ENCODE results near the gene JAZF1.

The JAZF1 gene

DNA sequence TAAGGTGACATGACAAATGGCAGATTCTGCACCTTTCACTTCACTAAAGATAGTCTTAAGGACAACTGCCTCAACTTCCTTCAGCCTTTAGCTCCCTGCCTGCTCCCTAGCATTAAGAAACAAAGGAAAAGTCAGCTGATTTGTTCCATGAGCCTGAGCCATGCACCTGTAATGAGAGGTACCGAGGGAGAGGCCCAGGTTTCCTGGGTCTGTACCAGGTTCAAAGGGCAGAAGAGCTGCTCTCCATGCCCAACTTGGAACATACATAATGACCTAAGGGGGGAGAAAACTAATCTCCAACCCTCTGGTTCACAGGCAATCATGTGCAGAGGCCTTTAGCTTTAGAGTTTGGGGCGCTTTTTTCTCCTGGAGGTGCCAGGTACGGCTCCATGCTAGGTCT is 111.2 kb downstream of the JAZF1 start:
- no peak for DNase-seq

DNA sequence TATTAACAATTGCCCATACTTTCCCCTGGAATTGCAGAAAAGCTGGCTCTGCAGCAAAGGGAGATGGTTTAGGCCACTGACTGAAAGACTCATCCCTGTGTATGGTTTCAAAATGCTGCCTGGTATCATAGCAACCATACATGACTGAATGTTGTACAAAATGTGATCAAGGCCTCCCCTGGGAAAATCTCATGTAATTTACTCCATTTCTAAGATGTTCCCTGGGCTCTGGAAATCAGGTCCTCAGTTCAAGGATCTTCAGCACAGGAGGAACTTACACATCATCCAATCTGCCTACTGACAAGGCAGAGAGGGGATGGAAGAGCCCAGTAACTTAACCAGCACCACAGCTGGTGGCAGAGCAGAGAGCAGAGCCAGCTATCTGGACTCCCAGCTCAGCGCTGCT is 111.8 kb downstream of the JAZF1 start:
- peak; percentile 28 for DNase-seq

DNA sequence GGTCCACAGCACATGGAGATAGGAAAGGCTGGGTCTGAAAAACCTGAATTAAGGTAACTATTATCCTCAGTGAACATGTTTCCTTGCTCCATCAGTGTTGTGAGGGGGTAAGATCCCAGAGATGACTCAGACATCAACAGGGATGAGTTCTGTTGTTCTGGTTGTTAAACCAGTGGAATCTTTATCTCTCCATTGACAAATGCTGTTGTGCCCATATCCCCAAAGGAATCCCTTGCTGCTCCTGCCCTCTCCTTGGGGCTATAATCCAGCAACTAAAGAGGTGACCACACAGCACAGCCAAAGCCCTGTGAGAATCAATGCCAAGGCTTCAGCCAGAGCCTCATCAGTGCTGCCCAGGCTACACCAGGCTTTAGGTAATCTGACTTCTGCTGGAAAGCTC is 113.4 kb downstream of the JAZF1 start:
- no peak for DNase-seq

DNA sequence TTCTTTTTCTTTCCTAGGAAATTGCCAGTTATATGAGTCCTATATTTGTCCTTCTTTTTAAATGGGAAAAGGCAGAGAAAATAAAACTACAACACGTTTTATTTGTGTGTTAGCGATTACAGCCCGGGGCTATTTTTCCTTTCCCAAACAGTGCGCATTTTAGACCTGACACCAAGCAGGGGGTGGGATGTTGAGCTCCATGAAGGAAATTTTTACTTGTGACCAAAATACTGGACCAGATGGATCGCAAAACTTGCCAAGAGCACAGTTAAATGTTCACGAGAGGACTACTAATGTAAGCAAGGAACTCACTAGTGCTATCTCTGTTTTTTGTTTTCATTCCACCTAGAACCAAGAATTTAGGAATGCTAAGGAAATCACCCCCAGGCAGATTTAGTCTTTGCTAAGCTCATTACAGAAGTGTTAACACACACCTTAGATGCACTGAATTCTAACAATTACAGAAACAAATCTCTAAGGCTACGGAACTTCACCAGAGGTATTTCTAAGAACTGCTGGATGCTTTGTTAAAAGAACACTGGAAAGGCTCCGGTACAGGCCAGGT is 114.8 kb downstream of the JAZF1 start:
- no peak for DNase-seq

DNA sequence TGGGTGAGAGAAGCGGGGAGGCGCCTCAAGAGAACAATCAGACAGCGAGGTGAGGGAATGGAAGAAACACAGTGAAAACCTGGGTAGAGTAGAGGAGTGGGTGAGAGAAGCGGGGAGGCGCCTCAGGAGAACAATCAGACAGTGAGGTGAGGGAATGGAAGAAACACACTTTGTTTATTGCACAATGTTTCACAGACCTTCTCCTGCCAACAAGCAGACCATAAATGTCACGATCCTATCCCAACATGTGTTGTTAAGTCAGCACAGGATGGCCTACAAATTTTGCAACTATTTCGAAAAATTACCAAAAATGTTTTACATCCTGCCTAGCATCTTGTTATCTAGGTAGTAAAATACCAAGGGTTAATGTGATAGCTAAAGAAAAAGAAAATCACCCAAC is 115.3 kb downstream of the JAZF1 start:
- DNase-seq, result no peak

DNA sequence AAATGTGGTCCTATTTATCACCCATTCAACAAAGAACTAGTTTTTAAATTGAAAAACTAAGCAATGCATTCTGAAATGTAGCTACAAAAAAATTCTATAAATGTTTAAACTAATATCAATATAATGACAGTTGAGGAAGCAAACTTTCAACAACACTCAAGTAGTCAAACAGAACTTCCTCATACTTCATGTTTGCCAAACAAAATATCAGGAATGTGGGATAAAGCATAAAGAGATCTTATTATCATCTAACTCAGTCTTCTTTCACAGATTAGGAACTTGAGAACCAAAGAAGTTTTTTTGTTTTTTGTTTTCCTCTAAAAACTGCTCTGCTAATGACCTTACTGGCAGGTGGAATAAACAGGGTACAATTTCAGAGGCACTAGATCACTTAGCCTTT is 116.2 kb downstream of the JAZF1 start:
- DNase-seq, result no peak

DNA sequence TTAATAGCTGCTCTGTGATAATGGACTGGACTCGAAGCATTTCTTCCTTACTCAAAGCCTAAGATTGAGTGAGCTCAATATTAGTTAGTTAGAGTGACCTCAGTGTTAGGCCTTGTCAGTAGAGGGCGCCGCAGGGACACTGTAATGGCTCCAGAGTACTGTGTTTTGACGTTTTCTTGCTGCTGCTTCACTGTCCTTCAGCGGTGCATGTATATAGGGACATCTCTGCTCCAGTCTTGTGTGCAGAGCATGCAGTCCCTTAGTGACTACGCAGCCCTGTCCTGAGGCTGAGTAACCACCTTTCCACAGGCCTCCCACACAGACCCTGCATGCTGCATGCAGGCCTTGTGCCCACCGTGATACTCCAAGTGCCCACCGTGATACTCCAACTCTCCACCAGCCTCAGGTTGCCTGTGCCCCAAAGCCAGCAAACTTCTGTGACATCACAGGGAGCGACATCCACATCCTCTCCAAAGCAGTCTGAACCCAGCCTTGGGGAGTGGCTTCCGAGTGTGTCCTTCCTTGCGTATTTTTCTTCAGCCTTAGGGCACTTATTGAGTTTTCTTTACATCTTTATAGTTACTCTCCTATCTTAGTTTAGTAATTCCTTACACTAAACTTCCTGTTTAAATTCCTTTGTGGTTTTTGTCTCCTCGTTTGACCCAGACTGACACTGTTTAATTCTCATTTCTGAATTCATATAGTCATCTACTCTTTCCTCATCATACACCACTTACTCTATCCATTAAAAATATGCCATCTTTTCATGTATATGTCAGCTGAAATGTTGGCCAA is 118.2 kb downstream of the JAZF1 start:
- peak; percentile 92 for DNase-seq

DNA sequence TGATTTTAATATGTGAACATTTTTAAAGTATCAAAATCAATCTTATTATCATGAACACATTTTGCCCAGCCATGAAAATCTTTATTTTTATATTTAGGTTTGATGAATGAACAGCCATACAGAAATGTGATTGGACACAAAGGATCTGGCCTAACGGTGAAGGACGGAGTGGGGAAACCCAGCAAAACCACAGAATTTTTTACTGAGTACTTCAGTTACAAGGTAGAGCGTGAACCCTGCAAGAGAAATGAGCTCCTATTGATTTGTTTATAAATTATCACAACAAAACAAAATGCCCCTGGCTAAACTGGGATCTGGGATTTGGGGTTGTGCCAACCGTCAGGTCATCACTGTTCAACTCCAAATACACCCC is 118.8 kb downstream of the JAZF1 start:
- DNase-seq, result no peak

DNA sequence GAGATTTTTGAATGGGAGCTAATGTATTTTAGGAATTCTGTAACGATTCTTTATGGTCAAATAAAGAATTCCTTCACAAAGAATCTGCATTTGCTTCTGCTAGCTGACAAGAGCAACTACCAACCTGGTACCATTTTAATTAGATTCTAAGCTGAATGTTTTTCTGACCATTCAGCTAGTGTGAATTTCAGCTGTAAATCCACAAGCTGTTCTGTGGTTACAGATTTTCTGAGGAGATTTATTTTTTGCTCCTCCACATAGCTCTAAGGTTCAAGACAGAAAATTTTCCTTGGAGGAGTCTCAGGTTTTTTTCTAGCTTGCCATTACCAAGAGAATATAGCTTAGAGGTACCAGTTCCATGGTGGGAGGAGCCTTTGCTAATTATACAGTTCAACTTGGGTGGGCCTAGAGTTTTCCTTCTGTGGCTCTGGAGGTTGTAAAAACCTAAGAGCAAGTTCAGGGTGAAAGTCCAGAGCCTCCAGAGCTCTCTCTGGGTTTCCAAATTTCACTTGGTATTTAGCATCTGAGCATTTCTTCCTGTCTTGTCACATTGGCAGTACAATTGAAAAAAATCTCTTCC is 120.1 kb downstream of the JAZF1 start:
- no peak for DNase-seq

DNA sequence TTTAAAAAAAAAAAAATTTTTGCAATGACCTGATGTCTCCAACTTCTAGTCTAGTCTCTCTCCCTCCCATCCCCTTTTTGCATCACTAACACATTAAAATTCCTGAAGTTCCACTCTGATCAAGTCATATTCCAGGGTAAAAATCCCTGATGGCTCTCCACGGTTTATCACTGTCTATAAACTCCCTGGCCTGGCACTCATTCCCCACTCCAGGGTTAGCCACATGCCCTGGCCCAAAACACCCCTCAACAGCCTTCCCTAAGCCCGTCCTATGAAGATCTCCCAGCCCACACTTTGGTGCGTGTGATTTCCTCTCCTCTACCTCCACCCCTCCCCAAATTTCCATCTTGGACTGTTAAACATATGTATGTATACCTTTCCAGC is 125.4 kb downstream of the JAZF1 start:
- DNase-seq, result no peak

DNA sequence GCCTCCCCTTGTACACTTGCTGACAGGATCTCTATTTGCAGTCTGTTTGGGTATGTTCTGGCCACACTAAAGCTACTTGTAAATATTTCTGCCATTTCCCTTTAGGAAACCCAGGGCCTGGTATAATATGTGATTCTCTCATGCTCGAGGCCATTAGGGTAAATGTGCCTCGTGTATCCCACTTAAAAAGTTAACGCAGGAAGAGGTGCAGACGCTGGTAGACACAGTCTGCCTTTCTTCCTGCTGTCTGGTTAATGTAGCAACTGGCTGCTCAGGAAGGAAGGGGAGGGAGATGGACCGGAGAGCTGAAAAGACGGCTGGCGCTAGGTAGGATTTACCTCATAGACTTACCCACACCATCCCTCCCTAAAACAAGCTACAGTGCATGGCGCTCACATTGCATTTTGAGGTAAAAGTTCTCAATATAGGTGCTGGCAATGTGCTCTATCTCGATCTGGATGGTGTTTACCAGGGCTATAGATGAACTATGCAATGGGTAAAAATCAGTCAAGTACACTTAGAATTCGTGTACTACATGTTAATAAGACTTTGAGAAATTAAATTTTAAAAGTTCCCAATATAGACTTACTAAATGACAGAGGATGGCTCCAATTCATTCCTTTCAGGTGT is 125.9 kb downstream of the JAZF1 start:
- no peak for DNase-seq

DNA sequence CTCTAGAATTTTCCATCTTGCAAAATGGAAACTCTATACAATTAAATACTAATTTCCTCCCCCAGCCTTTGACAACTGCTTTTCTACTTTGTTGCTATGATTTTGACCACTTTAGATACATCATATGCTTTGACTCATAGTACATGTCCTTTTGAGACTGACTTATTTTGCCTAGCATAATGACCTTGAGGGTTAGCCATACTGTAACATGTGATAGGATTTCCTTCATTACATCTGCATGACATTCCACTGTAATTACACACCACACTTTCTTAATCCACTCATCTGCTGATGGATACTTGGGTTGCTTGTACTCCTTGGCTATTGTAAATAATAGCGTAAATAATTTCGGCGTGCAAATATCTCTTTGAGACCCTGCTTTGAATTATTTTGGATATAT is 127.7 kb downstream of the JAZF1 start:
- no peak for DNase-seq

DNA sequence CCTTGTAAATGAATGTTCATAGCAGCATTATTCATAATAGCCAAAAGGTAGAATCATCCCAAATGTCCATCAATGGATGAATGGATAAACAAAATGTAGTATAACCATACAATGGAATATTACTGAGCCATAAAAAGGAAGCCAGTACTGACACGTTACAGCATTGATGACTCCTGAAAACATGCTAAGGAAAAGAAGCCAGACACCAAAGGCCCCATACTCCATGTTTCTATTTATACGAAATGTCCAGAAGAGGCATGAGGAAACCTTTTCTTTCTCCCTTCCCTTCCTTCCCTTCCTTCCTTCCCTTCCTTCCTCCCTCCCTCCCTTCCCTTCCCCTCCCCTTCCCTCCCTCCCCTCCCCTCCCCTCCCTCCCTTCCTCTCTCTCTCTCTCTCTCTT is 131.9 kb downstream of the JAZF1 start:
- no peak for DNase-seq

DNA sequence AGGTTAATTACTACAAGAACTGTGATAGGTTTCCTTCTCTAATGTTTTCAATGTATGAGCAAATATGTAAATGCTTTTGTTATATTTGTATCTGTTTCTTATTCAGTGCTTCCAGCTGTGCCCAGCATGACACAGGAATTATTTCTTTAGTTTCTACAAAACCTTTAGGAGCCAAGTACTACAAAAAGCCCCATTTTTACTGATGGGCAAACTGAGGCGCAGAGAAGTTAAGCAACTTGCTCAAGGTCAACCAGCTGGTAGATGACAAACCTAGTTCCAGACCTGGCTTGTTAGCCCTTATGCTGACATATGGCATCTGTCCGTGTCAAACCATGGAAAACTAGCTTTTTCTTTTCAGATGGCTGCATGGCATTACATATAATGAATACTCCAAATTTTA is 134.6 kb downstream of the JAZF1 start:
- no peak for DNase-seq

DNA sequence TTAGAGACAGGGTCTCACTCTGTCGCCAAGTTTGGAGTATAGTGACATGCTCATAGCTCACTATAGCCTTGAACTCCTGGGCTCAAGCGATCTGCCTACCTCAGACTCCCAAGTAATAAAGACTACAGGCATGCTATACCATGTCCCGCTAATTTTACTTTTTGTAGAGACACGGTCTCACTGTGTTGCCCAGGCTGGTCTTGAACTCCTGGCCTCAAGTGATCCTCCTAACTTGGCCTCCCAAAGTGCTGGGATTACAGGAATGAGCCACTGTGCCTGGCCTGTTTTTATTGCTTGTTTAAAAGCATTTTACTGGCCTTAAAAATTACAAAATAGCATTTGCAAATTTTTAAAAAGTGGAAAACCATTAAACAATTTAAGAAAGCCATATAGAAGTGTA is 135.0 kb downstream of the JAZF1 start:
- no peak for DNase-seq

DNA sequence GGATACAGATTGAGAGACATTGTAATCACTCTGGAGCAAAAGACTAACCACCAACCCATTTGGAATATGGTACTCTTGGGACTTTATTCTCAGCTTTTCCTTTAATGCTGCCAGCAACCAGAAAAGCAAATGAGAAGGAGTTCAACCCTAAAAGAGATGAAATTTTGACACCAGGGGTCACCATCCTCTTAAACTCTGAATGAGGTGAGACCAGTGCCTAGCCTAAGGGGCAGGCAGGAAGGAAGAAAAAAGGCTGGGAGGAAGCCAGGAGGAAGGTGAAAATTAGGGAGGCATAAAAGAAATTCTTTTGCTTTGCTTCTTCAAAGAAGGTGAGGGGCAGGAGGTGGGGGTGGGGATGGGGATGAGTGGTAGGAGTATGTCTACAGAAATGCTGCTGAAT is 135.8 kb downstream of the JAZF1 start:
- DNase-seq, result peak; percentile 14

DNA sequence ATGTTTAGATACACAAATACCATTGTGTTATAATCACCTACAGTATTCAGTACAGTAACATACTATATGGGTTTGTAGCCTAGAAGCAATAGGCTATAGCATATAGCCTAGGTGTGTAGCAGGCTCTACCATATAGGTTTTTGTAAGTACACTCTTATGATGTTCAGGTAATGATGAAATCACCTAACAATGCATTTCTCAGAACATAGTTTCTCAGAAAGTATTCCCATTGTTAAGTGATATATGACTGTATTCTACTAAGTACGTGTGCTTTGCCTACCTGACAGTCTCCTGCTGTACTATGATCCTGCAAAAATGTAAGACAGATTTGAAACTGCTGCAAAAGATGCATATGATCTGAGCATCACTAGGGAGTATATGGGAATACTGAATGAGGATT is 137.9 kb downstream of the JAZF1 start:
- no peak for DNase-seq

DNA sequence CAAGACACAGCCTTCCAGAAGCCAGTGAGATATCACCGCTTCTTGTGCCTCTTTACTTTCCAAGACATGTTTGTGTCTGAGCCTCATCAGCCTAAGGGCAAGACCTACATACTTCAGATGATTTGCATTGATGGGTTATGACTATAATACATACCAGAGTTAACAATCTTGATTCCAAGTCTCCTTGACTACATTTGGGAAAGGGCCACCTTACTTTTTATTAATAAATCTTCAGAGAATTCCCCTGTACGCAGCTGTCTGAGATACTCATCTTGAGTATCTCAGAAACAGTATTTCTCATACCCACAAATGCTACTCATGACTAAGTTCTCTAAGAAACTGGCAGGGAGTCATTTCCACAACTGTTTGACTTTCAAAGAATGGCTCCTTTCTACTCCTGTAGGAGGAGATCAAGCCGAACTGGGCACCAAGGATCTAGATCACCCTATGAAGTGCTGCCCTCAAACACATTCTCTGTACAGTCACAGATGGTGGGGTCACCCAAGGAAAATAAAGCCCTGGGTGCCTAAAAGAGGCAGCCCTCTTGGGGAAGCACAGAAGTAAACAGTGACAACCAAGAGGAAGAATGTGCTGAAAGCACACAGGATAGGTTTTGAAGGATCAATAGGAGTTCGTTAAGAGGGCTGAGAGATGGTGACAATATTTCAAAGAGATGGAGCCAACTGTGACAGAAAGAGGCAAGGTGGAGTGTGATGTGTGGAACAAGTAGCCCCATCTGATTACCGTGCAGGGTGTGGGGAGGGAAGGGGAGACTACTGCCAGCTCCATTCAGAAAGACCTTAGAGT is 138.9 kb downstream of the JAZF1 start:
- no peak for DNase-seq

DNA sequence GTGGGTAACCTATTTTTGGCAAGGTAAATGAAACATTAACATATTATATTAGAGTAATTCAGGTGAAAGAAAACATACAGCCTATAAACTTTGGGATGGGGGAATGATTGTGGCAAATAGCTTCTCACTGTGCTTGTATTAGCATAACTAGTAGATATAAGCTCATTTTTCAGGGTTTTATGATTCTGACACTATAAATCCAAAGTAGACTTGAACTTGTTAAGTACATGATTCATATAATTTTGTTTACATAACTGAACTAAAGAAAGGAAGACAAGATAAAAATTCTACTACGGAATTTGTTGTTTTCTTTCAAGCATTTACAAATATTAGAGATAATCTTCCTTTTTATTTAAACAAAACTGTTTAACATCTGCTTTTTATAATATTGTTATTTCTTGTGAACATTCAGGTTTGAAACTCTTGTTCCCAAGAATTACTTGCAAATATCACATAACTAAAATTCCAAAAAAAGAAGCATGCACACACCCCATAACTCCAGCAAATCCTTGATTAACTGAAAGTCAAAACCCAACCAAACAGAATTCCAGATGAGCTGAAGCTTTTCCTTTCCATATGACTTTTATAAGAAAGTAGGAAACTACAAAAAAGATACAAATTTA is 142.3 kb downstream of the JAZF1 start:
- no peak for DNase-seq

DNA sequence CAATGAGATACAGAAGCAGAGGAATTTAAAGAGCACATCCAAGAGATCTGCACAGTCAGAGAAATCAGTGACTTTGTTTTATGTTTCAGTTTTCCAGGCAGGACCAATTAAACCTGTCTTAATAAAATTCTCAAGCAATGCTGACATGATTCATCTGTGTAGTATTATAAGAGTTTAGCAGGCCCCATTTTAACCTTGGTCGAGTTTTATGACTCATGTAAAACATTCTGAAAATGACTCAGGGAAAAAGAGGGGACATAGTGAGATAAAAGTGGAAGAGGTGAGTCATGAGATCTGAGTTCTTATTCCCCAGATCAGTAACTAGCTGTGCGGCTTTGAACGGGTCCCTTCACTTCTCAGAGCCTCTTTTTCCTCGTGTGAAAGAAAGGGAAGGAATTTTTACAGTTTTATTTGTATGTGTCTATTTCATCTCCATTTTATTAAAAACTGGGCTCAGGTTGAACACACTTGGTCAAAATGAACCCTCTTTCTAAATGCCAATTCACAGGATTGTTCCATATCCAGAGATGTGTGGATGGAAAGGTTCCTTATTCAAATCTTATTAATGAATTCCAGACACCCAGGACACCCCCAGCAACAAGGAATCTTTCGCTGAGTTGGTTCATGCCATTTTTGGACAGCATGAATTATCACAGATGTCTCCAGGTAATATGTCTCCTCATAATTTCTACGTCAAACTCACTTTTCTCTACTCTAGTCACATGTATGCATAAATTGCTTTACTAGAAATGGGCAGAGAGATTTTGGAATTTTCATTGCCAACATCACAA is 143.2 kb downstream of the JAZF1 start:
- DNase-seq, result no peak

DNA sequence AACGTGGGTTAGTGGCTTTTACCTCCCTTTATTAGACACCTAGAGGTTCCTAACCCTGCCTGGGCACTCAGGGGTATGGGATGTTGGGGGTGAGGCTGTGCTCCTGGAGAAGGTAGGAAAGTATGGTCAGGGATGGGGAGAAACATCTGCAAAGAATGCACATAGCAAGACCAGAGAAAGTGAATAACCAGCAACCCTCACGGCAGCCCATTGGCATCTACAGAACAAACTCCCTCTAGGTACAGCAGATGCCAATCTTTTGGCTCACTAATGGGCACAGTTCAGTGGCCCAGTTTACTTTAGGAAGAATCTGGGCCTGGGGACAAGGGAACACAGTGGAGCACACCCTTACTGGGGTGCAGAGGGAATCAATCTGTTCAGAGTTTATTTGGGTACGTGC is 143.9 kb downstream of the JAZF1 start:
- DNase-seq, result no peak

DNA sequence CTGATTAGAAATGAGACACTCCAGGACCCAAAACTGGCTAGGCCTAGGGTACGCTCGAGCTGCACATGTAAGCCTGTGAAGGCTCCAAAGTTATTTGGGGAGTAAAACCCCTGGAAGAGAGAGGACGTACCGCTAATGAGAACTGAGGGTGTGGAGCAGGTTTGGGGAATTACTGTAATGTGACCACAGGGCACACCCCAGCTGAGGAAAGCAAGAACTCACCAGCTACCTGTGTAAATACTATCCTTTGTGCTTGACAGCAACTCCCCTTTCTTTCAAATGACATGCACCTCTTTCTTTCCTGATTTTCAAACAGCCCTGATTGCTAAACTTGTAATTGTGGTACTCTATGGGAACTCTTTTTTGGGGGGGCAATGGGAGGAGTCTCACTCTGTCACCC is 147.2 kb downstream of the JAZF1 start:
- DNase-seq, result no peak

Measured in NCI-H1105 treated with DMSO at 0.1 percent for 48 hours (cell line).